SKM-1 (cell line): ENCODE results near the gene NDUFA3.

Experiments used
- DNase-seq: peaks from one replicate; lab custom pipeline; 2025; ENCODE audit not compliant: unreplicated experiment; lab: John Stamatoyannopoulos, UW

NDUFA3 gene

DNA sequence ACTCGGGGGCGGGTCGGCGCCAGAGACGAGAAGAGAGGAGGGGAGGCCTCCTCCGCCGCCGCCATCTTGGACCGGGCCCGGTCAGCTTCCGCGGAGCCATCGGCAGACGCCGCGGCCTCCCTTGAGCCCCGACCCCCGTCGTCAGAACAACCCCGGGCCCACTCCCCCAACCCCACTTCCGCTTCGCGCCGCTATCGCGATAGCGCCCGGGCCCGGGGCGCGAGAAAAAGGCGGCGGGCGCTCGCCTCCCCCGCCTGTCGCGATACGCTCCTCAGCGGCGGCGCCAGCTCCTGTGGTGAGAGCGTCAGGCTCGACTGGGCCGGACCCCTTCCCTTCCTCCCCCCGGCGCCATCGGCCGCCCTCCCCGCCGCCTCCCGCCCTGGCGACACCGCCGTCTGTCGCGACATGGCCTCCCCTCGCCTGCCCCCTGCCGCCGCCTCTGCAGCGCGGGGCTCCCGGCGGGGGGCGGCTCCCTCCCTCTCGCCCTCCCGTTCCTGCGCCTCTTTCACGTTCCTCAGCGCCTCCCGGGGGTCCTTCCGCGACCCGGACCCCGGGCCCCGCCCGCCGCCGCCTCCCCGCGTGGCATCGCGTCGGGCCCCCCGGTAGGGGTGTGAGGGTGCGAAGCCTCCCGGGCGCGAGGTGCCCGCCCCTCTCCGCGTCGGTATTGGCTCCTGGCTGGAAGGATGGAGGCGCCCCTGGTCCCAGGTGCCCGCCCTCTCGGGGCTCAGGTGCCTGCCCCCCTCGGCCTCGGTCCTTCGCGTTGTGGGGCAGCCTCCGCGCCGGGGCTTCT lies 35.2 kb downstream of the NDUFA3 start, which contains the start of gene CNOT3:
Gene CNOT3, plus strand, starts transcription at position 64 of the 790 bp plus-strand sequence. CDS start 5,217 bp downstream, outside the sequence.
- no peak for DNase-seq

DNA sequence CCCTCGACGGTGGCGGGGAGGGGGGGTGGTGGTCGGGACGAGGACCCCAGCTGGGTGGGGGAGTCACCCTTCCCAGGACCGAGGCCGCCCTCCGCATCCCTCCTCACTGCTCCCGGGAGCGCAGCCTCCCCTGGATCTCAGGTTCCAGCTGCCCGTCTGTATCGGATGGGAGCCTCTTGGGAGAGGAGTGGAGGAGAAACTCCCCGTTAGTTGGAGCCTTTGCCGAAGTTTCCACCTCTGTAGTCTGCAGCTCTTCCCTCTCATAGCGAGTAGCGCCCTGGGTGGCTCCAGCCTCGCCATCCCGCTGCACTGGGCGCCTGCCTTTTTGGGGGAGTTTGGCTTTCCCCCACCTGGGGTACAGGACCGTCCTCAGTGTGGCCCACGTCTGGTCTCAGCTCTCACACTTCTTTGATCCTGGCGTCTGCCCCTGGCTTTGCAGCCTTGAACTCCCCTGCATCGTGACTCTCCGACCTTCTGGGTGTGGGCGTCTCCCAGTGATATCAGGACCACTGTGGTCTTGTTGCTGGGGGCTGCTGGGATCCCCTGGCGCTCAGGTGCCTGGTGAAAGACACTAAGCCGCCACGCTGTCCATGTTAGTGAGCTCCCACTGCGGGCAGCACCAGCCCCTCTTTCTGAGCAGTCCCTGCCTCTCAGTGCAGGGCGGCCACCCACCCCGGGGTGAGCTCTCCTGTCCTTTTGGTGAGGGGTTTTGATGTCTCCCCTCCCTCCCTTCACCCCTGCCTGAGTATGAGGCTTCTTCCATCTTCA lies 36.0 kb downstream of the NDUFA3 start:
- DNase-seq, result no peak

DNA sequence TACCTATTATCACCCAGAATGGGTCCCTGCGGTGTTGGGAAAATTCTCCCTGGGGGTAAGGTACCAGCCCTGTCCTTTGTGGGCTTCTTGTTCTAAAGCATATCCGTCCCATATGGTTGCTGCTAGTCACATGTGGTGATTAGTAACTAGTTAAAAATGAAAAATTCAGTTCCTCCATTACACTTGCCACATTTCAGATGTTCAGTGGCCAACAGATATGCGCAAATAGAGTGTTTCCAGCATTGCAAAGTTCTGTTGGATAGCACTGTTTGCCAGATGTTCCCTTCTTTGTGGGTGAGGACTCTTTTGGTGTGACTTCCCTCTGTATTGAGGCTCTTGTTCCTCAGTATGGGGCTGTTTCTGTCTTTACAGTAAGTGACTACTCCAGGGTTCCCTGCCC lies 38.7 kb downstream of the NDUFA3 start:
- no peak for DNase-seq

DNA sequence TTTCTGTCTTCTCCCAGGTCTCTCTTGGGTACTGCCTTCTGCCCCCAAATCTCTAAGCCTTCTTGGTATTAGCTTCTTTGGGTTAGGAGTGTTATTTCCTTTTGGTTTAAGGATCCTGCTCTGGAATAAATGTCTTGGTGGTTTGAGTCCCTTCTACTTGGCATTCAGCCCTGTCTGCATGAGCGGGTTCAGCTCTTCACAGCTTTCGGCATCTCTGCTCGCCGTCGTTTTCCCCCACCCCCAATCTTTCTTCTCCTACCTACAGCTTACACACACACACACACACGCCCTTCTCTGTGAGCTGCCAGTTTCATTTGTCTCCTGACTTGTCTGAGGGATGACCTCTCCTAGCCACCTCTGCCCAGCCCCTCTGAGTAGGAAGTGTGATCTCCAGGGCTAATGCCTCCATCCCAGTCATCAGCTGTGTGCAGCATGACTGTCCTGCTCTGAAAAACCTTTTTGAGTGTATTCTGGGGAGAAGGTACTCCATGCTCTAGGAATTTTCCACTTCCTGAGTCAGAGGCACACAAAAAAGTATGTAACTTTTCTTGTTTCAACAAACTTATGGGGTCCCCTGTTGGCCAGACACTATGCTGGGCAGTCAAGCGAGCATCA lies 39.6 kb downstream of the NDUFA3 start:
- DNase-seq, result no peak

DNA sequence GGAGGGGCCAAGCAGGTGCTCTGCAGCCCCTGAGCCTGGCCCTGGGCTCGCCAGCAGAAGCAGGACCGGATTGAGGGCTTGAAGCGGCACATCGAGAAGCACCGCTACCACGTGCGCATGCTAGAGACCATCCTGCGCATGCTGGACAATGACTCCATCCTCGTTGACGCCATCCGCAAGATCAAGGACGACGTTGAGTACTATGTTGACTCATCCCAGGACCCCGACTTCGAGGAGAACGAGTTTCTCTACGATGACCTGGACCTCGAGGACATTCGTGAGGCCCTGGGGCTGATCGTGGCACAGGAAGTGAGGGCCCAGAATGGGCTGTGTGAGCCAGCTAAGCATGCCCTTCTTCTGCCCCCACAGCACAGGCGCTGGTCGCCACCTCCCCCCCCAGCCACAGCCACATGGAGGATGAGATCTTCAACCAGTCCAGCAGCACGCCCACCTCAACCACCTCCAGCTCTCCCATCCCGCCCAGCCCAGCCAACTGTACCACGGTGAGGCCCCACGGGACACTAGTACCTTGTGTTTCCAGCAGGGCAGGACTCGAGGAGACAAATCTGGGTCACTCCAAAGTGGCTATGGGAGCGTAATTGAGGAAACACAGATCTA lies 43.0 kb downstream of the NDUFA3 start:
- DNase-seq, result no peak

DNA sequence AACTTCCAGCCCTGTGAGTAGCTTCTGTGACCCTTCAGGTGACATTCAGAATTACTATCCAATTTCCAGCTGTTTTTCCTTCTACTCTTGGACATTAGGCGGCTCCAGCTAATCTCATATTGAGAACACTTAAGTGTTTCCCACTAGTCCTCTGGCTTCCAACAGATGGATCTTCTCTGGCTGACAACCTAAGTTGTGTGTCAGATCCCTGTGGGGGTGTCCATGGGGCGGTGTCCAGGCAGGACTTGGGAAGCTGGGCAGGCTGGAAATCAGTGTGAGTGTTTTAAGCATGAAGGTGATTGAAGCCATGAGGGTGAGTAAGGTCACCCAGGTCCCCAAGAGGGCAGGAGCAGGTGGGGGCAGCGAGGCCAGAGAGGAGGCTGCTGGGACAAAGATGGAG lies 45.0 kb downstream of the NDUFA3 start:
- no peak for DNase-seq

DNA sequence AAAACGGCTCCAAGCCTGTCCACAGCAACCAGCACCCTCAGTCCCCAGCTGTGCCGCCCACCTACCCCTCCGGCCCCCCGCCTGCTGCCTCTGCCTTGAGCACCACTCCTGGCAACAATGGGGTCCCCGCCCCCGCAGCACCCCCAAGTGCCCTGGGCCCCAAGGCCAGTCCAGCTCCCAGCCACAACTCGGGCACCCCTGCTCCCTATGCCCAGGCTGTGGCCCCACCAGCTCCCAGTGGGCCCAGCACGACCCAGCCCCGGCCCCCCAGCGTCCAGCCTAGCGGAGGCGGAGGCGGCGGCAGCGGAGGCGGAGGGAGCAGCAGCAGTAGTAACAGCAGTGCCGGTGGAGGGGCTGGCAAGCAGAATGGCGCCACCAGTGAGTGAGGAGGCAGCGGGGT lies 45.5 kb downstream of the NDUFA3 start:
- DNase-seq, result no peak

DNA sequence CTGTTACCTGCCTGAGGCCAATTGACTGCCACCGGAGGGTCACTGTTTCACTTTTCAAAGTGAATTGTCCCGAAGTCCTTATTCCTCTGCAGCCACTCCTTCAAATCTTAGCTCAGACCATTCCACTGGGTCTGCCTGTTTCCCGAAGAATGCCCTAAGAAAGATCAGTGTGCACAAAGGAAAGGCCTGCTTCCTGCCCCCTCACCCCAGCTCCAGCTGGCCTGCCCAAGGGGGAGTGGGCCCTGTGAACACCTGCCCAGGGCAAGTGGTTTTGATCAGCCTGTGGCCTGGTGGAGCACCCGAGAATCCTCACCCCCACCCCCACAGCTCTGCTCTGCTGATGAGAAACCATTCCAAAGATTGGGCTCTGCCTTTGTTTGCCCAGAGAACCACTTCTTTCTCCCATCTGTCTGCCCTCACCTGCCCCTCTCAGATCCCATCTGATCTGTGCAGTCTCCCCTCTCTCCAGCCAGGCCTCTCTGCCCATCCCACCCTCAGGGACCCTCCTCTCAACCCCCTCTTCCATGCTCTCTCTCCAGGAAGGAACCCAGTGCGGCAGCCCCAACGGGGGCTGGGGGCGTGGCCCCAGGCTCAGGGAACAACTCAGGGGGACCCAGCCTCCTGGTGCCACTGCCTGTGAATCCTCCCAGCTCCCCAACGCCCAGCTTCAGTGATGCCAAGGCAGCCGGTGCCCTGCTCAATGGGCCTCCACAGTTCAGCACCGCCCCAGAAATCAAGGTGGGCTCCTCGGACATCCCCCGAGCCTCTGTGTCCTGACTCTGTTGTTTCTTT lies 46.6 kb downstream of the NDUFA3 start:
- DNase-seq, result no peak

DNA sequence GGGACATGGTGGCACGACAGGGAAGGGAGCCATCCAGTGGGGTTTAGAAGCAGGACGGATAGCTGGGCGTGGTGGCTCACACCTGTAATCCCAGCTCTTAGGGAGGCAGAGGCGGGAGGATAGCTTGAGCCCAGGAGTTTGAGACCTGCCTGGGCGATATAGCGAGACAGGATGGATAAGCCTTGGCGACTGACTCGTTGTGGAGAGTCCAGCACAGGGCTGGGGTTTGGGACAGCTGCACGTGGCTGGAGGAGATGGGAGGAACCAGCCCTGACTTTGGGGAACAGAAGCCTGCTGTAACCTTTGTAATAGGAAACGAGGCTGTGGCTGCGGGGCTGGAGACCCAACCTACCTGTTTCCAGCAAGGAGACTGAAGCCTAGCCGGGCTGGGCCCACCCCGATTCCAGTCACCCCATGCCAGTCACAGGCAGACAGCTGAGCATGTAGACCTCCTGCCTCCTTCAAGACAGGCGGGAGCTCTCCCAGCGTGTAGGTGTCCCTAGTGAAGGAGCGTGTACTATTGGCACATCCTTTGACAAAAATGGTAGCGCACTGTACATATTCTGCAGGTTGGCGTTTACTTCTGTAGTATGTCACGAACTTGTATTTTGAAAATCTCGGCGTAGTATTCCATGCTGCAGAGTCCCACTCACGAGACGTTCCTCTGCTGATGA lies 48.8 kb downstream of the NDUFA3 start:
- no peak for DNase-seq

DNA sequence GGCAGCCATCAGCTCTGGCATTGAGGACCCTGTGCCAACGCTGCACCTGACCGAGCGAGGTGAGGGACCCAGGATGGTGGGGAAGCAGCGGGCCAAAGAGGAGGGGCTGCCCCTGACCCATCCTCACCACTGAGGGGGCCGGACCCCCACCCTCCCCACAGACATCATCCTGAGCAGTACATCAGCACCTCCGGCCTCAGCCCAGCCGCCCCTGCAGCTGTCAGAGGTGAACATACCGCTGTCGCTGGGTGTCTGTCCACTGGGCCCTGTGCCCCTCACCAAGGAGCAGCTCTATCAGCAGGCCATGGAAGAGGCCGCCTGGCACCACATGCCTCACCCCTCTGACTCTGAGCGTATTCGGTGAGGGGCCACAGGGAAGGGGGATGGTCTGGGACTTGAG lies 49.6 kb downstream of the NDUFA3 start:
- no peak for DNase-seq

DNA sequence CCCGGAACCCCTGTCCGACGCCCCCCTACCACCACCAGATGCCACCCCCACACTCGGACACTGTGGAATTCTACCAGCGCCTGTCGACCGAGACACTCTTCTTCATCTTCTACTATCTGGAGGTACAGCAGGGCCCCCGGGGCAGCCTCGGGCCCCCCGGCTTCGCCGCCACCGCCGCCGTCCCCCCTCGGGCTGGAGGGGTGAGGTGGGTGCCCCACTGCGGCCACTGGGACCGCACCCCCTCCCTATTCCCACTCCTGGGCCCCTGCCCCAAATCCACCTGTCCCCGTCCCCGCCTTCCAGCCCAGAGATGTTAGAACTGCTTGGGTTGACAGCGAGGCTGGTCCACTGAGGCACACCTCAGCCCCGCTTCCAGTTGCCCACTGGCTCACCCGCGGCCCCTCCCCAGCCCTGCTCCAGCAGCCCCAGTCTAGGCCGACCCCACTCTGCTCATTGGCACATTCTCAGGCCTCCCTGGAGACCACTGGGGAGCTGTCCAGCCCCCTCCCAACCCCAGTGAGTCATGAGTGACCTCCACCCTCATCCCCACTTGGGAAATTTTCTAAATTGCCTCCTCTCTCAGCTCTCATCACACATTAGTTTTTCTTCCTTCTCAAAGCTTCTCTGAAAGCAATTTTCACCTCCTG lies 50.3 kb downstream of the NDUFA3 start:
- no peak for DNase-seq

DNA sequence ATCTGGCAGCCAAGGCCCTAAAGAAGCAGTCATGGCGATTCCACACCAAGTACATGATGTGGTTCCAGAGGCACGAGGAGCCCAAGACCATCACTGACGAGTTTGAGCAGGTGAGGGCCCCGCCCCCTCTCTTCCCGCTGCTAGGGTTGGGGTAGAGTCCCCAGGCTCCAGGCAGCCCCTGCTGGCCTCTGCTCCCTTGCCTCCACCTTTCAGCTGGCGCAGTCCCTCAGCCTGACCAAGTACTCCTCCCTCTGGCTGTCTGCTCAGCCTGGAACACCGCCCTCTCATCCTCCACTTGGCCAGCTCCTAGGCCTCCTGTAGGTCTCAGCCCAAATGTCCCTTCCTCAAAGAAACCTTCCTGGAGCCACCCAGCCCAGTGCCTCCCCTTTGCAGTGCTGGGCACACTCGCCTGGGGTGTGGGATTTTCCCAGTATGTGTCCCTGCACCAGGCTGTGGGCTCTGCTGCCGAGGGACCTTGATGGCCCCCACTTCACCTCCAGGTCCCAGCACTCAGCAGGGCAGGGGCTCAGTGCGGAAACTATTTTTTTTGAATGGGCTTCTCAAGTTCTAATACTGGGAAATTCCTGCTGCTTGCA lies 51.2 kb downstream of the NDUFA3 start:
- no peak for DNase-seq

DNA sequence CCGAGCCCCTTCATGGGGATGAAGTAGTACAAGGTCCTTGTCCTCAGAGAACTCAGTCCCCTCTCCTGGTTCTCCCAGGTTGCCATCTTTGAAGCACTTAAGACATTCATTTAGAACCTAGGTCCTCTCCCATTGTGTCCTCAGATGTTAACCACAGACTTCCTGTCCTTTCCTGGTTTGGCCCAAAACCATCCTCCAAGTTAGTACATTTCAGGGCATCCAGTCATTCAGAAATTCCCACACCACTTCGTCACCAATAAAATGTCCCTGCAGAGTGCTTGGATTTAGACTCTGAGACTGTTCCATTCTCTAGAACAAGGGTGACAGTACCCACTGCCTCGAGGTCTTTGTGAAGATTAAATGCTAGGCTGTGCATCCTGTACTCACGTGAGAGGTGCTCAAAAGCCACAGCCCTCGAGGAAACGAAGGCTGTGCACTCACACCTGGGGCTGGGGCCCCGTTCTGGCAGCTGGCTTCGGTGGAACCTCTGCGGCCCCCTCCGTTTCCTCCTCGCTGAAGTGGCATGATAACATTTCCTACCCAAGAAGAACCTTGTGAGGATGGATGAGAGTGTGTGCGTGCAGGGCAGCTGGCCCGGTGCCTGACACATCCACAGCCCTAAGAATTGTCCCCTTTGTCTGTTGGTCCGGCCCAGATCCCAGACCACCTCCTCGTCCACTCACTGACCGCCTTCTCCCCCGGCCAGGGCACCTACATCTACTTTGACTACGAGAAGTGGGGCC lies 52.1 kb downstream of the NDUFA3 start:
- DNase-seq, result no peak

DNA sequence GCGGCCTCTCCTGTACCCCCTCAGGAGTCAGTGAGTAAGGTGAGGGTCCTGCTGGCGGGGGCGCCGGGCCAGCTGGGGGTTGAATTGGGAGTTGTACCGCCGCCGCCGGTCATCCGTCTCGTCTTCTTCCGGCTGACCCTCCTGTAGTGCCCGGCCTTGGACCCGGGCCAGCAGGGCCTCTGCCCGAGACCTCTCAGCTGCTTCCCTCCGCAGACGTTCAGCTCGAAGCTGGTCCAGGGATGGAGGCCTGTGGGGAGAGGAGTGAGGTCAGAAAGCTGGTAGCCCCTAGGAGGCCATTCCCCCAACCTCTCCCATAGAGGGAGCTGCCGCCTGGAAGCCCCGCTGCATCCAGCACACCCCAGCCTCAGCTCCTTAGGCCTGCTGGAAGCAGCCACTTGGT lies 53.0 kb downstream of the NDUFA3 start:
- no peak for DNase-seq

DNA sequence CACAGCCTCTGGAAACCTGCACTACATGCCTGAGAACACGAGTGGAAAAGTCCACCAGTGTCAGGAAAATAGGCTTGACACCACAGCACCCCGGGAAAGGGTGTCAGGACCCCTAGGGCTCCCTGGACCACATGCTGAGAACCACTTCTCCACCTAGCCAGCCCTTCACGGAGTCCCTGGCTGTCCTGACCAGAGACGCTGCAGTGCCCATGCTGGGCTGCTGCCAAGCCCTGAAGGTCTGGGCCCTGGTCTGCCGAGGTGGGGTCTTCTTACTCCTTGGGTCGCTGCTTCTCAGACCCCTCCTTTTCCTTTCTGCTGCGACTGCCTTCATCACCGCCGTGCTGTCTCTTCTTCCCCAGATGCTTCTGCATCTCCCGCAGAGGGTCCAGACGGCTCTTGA lies 53.8 kb downstream of the NDUFA3 start:
- DNase-seq, result no peak

DNA sequence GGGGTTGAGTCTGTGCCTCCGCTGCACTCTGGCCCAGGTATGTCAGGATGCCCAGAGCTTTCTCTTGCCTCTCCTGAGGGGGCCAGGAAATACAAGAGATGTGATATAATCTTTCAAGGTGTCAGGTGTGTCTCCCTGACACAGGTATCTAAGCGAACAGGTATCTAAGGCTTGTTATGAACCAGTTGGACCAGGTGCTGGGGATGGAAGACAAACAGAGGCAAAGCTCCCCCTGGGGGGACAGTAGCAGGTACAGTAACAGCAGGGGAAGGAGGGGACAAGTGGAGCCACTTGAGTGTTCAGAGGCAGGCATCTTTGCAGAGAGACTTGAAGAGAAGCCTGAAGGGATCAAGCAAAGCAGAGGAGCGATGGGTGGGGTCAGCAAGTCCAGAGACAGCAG lies 54.3 kb downstream of the NDUFA3 start:
- DNase-seq, result no peak
